ENCODE data around the gene CATSPERD. TPM values are rescaled to one million over a fixed set of nuclear protein-coding genes. Genes with fewer than 3 reads are reported as not detected.
A peak's percentile ranks its signal among the peaks of the same experiment; 100 is the strongest.
"Not testable (repeated sequence)": the region's sequence is repeated elsewhere in the genome, so short reads cannot be mapped to it uniquely, and the experiment has no call there.

Gene CATSPERD
- total and polyA plus RNA-seq, 2 donors = 0.05 TPM

- H3K9me3 ChIP-seq (ENCODE audit: control insufficient read depth in 2 of 2, insufficient read depth in 1 of 2, low read length in 1 of 2) = peaks cover 0 to 11% of the 10 kb centered on the region in 2 donors
- no peak overlapping the region for H3K27ac ChIP-seq (ENCODE audit: low read depth in 1 of 2, low read length in 1 of 2)
- peaks cover 0 to 3% of the 10 kb centered on the region in 2 donors for H3K27me3 ChIP-seq (ENCODE audit: control insufficient read depth in 2 of 2, insufficient read depth in 1 of 2, low read length in 1 of 2)
- DNase-seq (ENCODE audit: low read depth in 6 of 9, low spot score in 9 of 9) = no peak
- H3K4me3 ChIP-seq (ENCODE audit: low read length in 2 of 2) = no peak overlapping the region
- 98% methylated on average over 10 of the region's 10 CpGs for WGBS
- peaks cover 25 to 29% of the 10 kb centered on the region in 2 donors for H3K4me1 ChIP-seq (ENCODE audit: control insufficient read depth in 2 of 2, insufficient read depth in 2 of 2, low read length in 2 of 2)
- no peaks in the 10 kb centered on the region for H3K36me3 ChIP-seq (ENCODE audit: control insufficient read depth in 2 of 2, insufficient read depth in 2 of 2, low read length in 1 of 2)
Measured at GRCh38 chr19:5683177-5683886, 37.1 kb upstream of the CATSPERD start.

GRCh38 chr19:5684694-5685430, 35.6 kb upstream of the CATSPERD start:
- no peaks in the 10 kb centered on the region for H3K36me3 ChIP-seq (ENCODE audit: control insufficient read depth in 2 of 2, insufficient read depth in 2 of 2, low read length in 1 of 2)
- H3K9me3 ChIP-seq (ENCODE audit: control insufficient read depth in 2 of 2, insufficient read depth in 1 of 2, low read length in 1 of 2) = peaks cover 0 to 11% of the 10 kb centered on the region in 2 donors
- H3K4me1 ChIP-seq (ENCODE audit: control insufficient read depth in 2 of 2, insufficient read depth in 2 of 2, low read length in 2 of 2) = peaks cover 19 to 24% of the 10 kb centered on the region in 2 donors
- no peak overlapping the region for H3K27ac ChIP-seq (ENCODE audit: low read depth in 1 of 2, low read length in 1 of 2)
- no peak overlapping the region for H3K4me3 ChIP-seq (ENCODE audit: low read length in 2 of 2)
- WGBS = 97% methylated on average over 22 of the region's 22 CpGs
- DNase-seq (ENCODE audit: low read depth in 6 of 9, low spot score in 9 of 9) = no peak
- peaks cover 0 to 3% of the 10 kb centered on the region in 2 donors for H3K27me3 ChIP-seq (ENCODE audit: control insufficient read depth in 2 of 2, insufficient read depth in 1 of 2, low read length in 1 of 2)

GRCh38 chr19:5686326-5686646, 34.2 kb upstream of the CATSPERD start:
- H3K27ac ChIP-seq (ENCODE audit: low read depth in 1 of 2, low read length in 1 of 2) = peak overlapping the region; percentile 90 to 91
- 4% methylated on average over 16 of the region's 16 CpGs for WGBS
- H3K9me3 ChIP-seq (ENCODE audit: control insufficient read depth in 2 of 2, insufficient read depth in 1 of 2, low read length in 1 of 2) = peaks cover 0 to 5% of the 10 kb centered on the region in 2 donors
- H3K36me3 ChIP-seq (ENCODE audit: control insufficient read depth in 2 of 2, insufficient read depth in 2 of 2, low read length in 1 of 2) = peaks cover 1 to 2% of the 10 kb centered on the region in 2 donors
- H3K4me3 ChIP-seq (ENCODE audit: low read length in 2 of 2) = peak overlapping the region; percentile 53 to 72
- peaks cover 0 to under 1% of the 10 kb centered on the region in 2 donors for H3K27me3 ChIP-seq (ENCODE audit: control insufficient read depth in 2 of 2, insufficient read depth in 1 of 2, low read length in 1 of 2)
- peaks cover 19 to 27% of the 10 kb centered on the region in 2 donors for H3K4me1 ChIP-seq (ENCODE audit: control insufficient read depth in 2 of 2, insufficient read depth in 2 of 2, low read length in 2 of 2)
- no peak for DNase-seq (ENCODE audit: low read depth in 6 of 9, low spot score in 9 of 9)

- DNase-seq (ENCODE audit: low read depth in 6 of 9, low spot score in 9 of 9) = peak; percentile 67 to 93 (median 86)
- Histone ChIP-seq H3K9me3 (ENCODE audit: control insufficient read depth in 2 of 2, insufficient read depth in 1 of 2, low read length in 1 of 2) (peaks cover 0 to 5% of the 10 kb centered on the region in 2 donors), H3K4me1 (ENCODE audit: control insufficient read depth in 2 of 2, insufficient read depth in 2 of 2, low read length in 2 of 2) (peaks cover 18 to 30% of the 10 kb centered on the region in 2 donors), H3K4me3 (ENCODE audit: low read length in 2 of 2) (peak overlapping the region; percentile 53 to 72), H3K27me3 (ENCODE audit: control insufficient read depth in 2 of 2, insufficient read depth in 1 of 2, low read length in 1 of 2) (no peaks in the 10 kb centered on the region), H3K27ac (ENCODE audit: low read depth in 1 of 2, low read length in 1 of 2) (peak overlapping the region; percentile 90 to 91), H3K36me3 (ENCODE audit: control insufficient read depth in 2 of 2, insufficient read depth in 2 of 2, low read length in 1 of 2) (peaks cover 6 to 7% of the 10 kb centered on the region in 2 donors)
- WGBS = under 1% methylated on average over 59 of the region's 59 CpGs
Measured at GRCh38 chr19:5686647-5687359, 33.6 kb upstream of the CATSPERD start.

- peaks cover 18 to 36% of the 10 kb centered on the region in 2 donors for H3K4me1 ChIP-seq (ENCODE audit: control insufficient read depth in 2 of 2, insufficient read depth in 2 of 2, low read length in 2 of 2)
- DNase-seq (ENCODE audit: low read depth in 6 of 9, low spot score in 9 of 9) = no peak
- peak overlapping the region; percentile 36 to 91 for H3K27ac ChIP-seq (ENCODE audit: low read depth in 1 of 2, low read length in 1 of 2)
- H3K27me3 ChIP-seq (ENCODE audit: control insufficient read depth in 2 of 2, insufficient read depth in 1 of 2, low read length in 1 of 2) = no peaks in the 10 kb centered on the region
- H3K4me3 ChIP-seq (ENCODE audit: low read length in 2 of 2) = peak overlapping the region; percentile 53 to 72
- peaks cover 0 to 5% of the 10 kb centered on the region in 2 donors for H3K9me3 ChIP-seq (ENCODE audit: control insufficient read depth in 2 of 2, insufficient read depth in 1 of 2, low read length in 1 of 2)
- 62% methylated on average over 76 of the region's 76 CpGs for whole genome bisulfite sequencing
- peaks cover 14 to 15% of the 10 kb centered on the region in 2 donors for H3K36me3 ChIP-seq (ENCODE audit: control insufficient read depth in 2 of 2, insufficient read depth in 2 of 2, low read length in 1 of 2)
Measured at GRCh38 chr19:5687360-5688198, 32.9 kb upstream of the CATSPERD start.

GRCh38 chr19:5688262-5688881, 32.1 kb upstream of the CATSPERD start:
- not testable (repeated sequence) for H3K27me3 ChIP-seq (ENCODE audit: control insufficient read depth in 2 of 2, insufficient read depth in 1 of 2, low read length in 1 of 2); H3K9me3 ChIP-seq (ENCODE audit: control insufficient read depth in 2 of 2, insufficient read depth in 1 of 2, low read length in 1 of 2); H3K4me3 ChIP-seq (ENCODE audit: low read length in 2 of 2); H3K27ac ChIP-seq (ENCODE audit: low read depth in 1 of 2, low read length in 1 of 2); DNase-seq (ENCODE audit: low read depth in 6 of 9, low spot score in 9 of 9)
- WGBS = 97% methylated on average over 13 of the region's 13 CpGs
- peaks cover 22 to 23% of the 10 kb centered on the region in 2 donors for H3K36me3 ChIP-seq (ENCODE audit: control insufficient read depth in 2 of 2, insufficient read depth in 2 of 2, low read length in 1 of 2)
- peaks cover 18 to 36% of the 10 kb centered on the region in 2 donors for H3K4me1 ChIP-seq (ENCODE audit: control insufficient read depth in 2 of 2, insufficient read depth in 2 of 2, low read length in 2 of 2)

- WGBS = under 1% methylated on average over 73 of the region's 73 CpGs
- H3K4me1 ChIP-seq (ENCODE audit: control insufficient read depth in 2 of 2, insufficient read depth in 2 of 2, low read length in 2 of 2) = peaks cover 18 to 36% of the 10 kb centered on the region in 2 donors
Measured at GRCh38 chr19:5690125-5690954, 30.1 kb upstream of the CATSPERD start, which contains the start of gene RPL36. TSS of gene RPL36 (plus strand) at chr19:5690295. CDS start at chr19:5690508, 213 bp downstream.

More at GRCh38 chr19:5690125-5690954, 30.1 kb upstream of the CATSPERD start, which contains the start of gene RPL36:
- Histone ChIP-seq H3K9me3 (ENCODE audit: control insufficient read depth in 2 of 2, insufficient read depth in 1 of 2, low read length in 1 of 2) (peaks cover 0 to 5% of the 10 kb centered on the region in 2 donors), H3K36me3 (ENCODE audit: control insufficient read depth in 2 of 2, insufficient read depth in 2 of 2, low read length in 1 of 2) (peaks cover 42% of the 10 kb centered on the region in 2 donors), H3K27me3 (ENCODE audit: control insufficient read depth in 2 of 2, insufficient read depth in 1 of 2, low read length in 1 of 2) (no peaks in the 10 kb centered on the region), H3K4me3 (ENCODE audit: low read length in 2 of 2) (peak within 1 kb of the TSS; percentile 67 to 87), H3K27ac (ENCODE audit: low read depth in 1 of 2, low read length in 1 of 2) (peak within 1 kb of the TSS; percentile 83 to 91)
- DNase-seq (ENCODE audit: low read depth in 6 of 9, low spot score in 9 of 9) = peak; percentile 90 to 99 (median 96)

Measured in thymus (tissue), 11 donors.